GM12878 (cell line): ENCODE measurements around the gene TRPM8. TPM values are rescaled to one million over a fixed set of nuclear protein-coding genes. Genes with fewer than 3 reads are reported as not detected.

Experiments used
- EGR1 ChIP-seq, 2 experiments: IDR thresholded peaks; 1 replicate in 1 of 2; 2 replicates in 1 of 2; pipeline ENCODE4 v1.6.1; 2011 to 2012; ENCODE audit warnings: low read depth in 2 of 2, low read length in 2 of 2, borderline replicate concordance in 1 of 2, mild to moderate bottlenecking in 1 of 2, moderate library complexity in 1 of 2
- PAX5 ChIP-seq: IDR thresholded peaks from 2 replicates; pipeline ENCODE4 v1.6.1; 2011; ENCODE audit warnings: low read depth, low read length, borderline replicate concordance
- PKNOX1 ChIP-seq: fragments of 450-650 bp; IDR thresholded peaks from 2 replicates; pipeline ENCODE4 v1.6.1; 2016; ENCODE audit warnings: mild to moderate bottlenecking
- RAD51 ChIP-seq: fragments of 450-650 bp; IDR thresholded peaks from 2 replicates; pipeline ENCODE4 v1.6.1; 2016; ENCODE audit warnings: moderate library complexity, mild to moderate bottlenecking, inconsistent platforms
- REST ChIP-seq: IDR thresholded peaks from 2 replicates; pipeline ENCODE4 v1.6.1; 2012; ENCODE audit warnings: mild to moderate bottlenecking, low read depth, low read length
- SKIL ChIP-seq: fragments of 450-650 bp; IDR thresholded peaks from 2 replicates; pipeline ENCODE4 v1.6.1; 2017; ENCODE audit warnings: mild to moderate bottlenecking, low read depth, inconsistent platforms; ENCODE audit not compliant: poor library complexity, severe bottlenecking
- SUZ12 ChIP-seq: fragments of 200-600 bp; sonication (generic); IDR thresholded peaks from one replicate; pipeline ENCODE4 v1.6.1; 2018; ENCODE audit warnings: antibody characterized with exemption, mild to moderate bottlenecking; ENCODE audit not compliant: unreplicated experiment
- USF2 ChIP-seq: IDR thresholded peaks from 2 replicates; pipeline ENCODE4 v1.6.1; 2011; ENCODE audit warnings: low read depth, low read length, improper control_type of control experiment, borderline replicate concordance
- ZNF384 ChIP-seq: IDR thresholded peaks from 2 replicates; pipeline ENCODE4 v1.6.1; 2012; ENCODE audit warnings: low read depth, mild to moderate bottlenecking, low read length, improper control_type of control experiment, borderline replicate concordance
- polyA plus RNA-seq, 11 experiments: library from polyadenylated mRNA; depleted of rRNA in 4 of 11; unstranded in 6 of 11; stranded (reverse) in 5 of 11; fragments of >200 nt; fragmentation: Nextera tagmentation in 4 of 11; fragmentation: Illumina TruSeq in 1 of 11; extraction: Ambion mirVana in 4 of 11; extraction: Trizol in 1 of 11; gene quantifications; 1 replicate in 1 of 11; 2 replicates in 10 of 11; pipeline versions ENCODE4 v1.2.1 to v1.2.3, GENCODE V29; 2011 to 2016; ENCODE audit warnings: inconsistent platforms in 2 of 11, missing spikeins in 2 of 11, low read depth in 1 of 11
- total RNA-seq, 4 experiments: library from RNA; depleted of rRNA in 3 of 4; stranded (reverse); fragments of >200 nt in 3 of 4; fragmentation: Illumina TruSeq in 1 of 4; extraction: Trizol in 1 of 4; gene quantifications; 2 replicates each; pipeline versions ENCODE4 v1.2.1 to v1.2.3, GENCODE V29; 2013 to 2021

TRPM8 gene
- total and polyA plus RNA-seq, 10 of the 15 experiments (the other 5 are each of a cell fraction or from before 2014, with no cell fraction given): 3.9 TPM; not detected in 9

GRCh38 chr2:234001380-234002160 lies 84.4 kb downstream of the TRPM8 start (continued):
- TF ChIP-seq USF2 (no peak), PAX5 (no peak), RAD51 (no peak), ZNF384 (no peak), EGR1 (IDR thresholded peaks at IDR 0.05; ENCODE audit: borderline replicate concordance in 1 of 2, low read depth in 2 of 2, low read length in 2 of 2) (no peak), SUZ12 (no peak), PKNOX1 (no peak), SKIL (no peak), REST (no peak)
- TF ChIP-seq, all 136 proteins: peak for 0
